GM19395 (cell line): Measurements from ENCODE around the gene POMP.
"Not testable (repeated sequence)": the region's sequence is repeated elsewhere in the genome, so short reads cannot be mapped to it uniquely, and the experiment has no call there.

Source experiments
- ATAC-seq: cut with Tn5 transposase; IDR thresholded peaks from one replicate; pipeline ENCODE4 v1.9.1; 2021; ENCODE audit warnings: mild to moderate bottlenecking, moderate library complexity; ENCODE audit not compliant: unreplicated experiment

Gene POMP

DNA sequence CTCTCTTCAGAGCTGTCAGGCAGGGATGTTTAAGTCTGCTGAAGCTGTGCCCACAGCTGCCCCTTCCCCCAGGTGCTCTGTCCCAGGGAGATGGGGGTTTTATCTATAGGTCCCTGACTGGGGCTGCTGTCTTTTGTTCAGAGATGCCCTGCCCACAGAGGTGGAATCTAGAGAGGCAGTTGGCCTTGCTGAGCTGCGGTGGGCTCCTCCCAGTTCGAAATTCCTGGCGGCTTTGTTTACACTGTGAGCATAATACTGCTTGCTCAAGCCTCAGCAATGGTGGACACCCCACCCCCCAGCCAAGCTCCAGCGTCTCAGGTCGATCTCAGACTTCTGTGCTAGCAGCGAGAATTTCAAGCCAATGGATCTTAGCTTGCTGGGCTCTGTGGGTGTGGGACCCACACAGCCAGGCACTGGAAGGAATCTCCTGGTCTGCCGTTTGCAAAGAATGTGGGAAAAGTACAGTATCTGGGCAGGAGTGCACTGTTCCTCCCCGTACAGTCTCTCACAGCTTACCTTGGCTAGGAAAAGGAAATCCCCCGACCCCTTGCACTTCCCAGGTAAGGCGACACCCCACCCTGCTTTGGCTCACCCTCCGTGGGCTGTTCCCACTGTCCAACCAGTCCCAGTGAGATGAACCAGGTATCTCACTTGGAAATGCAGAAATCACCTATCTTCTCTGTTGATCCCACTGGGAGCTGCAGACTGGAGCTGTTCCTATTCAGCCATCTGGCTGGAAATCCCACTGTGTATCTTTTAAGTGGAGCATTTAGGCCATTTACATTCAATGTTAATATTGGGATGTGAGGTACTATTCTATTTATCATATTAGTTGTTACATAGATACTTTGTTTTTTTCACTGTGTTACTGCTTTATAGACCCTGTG, 34.9 kb downstream of the POMP start:
- not testable (repeated sequence) for ATAC-seq

DNA sequence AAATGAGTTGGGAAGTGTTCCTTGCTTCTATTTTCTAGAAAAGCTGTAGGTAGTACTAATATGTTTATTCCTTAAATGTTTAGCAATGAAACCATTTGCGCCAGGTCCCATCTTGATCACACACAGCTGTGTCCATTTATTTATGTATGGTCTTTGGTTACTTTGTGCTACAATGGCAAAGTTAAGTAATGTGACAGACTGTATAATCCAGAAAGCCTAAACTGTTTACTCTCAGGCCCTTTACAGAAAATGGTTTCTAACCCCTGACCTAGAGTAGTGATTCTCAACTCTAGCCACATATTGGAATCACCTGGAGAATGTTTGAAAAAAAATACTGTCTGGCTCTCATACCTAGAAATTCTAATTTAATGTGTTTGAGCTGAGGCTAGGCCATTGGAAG, 38.5 kb downstream of the POMP start:
- no peak for ATAC-seq

- ATAC-seq, result no peak
Measured at GRCh38 chr13:28699246-28699645, 40.3 kb downstream of the POMP start.

GRCh38 chr13:28704282-28704681, 45.4 kb downstream of the POMP start:
- ATAC-seq, result no peak

DNA sequence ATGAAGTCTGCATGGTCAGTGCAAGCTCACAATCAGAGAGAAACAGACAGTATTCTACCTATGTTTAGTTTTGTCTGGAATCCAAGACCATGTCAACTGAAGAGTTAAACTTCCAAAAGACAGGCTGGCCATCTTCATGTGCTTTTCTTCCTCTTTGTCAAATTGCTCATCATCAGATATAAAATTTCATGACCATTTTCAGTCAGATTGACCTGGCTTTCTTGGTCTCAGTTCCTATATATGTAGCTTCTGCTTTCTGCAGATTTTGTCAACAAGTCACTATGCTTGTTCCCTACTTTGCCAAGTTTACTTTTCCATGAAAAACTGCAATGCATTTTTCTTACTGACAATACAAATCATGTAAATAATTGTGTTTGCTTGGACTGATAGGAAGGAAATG, 46.0 kb downstream of the POMP start:
- ATAC-seq, result no peak

DNA sequence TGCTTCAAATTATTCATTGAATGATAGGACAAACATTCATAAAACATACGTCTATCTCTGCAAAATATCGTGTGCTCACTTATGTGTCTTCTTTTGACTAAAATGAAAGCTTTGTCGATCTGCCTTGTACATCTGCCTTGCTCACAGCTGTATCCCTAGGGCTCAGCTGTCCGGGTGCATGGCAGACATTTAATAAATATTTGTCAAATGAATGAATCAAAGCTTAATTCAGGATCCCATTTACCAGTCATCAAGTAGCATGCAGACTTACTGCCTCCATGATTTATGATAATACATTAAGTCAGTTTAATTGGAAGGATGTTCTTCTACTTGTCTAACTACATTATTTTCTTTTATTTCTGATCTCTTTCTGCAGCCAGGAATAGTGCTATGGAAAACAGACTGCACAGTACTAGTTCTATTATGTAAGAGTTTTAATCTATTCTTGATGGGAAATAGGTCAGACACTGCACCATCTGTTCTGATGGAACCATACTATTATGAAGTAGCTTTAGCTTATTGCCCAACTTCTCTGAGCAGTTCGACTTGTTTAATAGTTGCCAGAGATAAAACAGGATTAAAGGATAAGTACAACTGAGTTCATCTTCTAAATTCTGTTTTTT, 46.6 kb downstream of the POMP start:
- no peak for ATAC-seq

GRCh38 chr13:28707629-28708427, 48.9 kb downstream of the POMP start:
- peak; percentile 98 for ATAC-seq

GRCh38 chr13:28710161-28710560, 51.2 kb downstream of the POMP start:
- ATAC-seq, result no peak

DNA sequence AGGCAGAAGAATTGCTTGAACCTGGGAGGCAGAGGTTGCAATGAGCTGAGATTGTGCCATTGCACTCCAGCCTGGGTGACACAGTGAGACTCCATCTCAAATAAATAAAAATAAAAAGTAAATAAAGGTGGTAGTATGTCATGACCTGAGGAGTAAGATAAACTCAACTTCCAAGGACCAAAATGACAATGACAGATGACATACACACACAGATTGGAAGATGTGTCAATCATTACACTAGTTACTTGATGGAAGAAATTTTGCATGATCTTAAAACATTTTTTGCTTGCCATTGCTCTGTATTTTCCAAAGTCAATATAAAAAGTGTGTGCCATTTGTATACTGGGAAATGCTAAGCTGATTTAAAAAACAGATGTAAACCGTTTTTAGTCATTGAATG, 55.7 kb downstream of the POMP start:
- no peak for ATAC-seq

DNA sequence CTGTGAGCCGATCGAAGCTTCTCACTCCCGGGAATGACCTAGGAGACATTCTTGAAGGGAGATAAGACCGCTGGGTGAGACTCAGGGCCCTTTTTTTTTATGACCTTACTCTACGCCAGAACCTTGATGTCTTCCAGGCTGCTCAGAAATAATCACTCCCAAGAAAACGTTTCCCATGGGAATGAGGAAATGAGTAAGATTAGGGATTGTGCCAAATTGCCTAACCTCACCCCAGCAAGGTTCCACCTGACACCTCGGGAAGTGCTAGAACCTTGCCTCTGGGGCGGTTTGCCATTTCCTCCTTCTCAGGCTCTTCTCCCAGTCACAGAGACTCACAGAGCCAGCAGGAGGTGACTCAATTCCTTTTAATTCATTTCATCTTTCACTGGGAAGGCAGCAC, 57.6 kb downstream of the POMP start:
- no peak for ATAC-seq

DNA sequence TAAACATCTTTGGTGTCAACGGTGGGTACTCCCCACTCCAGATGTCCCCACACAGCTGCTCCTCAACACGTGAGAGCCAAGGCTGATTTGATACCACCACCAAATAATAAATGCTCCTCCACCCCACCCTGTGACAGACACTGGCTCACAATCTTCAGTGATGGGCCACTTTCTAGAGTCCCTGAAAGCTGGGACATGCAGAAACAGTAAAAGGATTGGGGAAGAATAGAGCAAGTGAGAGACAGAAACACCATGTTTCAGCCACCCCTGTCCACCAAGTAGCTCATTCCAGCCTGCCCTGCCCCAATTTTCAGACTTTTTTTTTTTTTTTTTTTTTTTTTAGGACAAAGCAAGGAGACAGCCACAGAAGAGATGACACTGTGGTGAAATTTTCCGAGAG, 58.2 kb downstream of the POMP start:
- no peak for ATAC-seq

DNA sequence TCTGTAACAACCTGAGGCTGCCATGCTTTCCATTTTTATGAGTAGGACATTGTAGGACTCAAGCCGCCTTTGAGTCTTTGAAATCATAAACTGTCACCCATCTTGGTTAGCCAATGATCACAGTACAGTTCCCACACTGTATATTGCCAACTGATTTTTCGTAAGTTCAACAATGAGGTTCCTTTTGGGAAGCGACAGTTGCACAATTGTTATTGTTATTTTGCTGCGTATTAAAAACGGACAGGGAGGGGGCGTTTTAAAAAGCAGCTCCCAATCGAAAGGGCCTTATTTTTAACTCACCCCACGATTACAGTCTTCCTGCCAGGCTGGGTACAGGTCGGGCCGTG, 59.2 kb downstream of the POMP start:
- ATAC-seq, result no peak

- peak; percentile 98 for ATAC-seq
Measured at GRCh38 chr13:28718543-28719226, 59.8 kb downstream of the POMP start, which contains the start of gene SLC46A3. TSS of gene SLC46A3 (minus strand) at chr13:28718970. CDS start at chr13:28717998, 972 bp downstream.

DNA sequence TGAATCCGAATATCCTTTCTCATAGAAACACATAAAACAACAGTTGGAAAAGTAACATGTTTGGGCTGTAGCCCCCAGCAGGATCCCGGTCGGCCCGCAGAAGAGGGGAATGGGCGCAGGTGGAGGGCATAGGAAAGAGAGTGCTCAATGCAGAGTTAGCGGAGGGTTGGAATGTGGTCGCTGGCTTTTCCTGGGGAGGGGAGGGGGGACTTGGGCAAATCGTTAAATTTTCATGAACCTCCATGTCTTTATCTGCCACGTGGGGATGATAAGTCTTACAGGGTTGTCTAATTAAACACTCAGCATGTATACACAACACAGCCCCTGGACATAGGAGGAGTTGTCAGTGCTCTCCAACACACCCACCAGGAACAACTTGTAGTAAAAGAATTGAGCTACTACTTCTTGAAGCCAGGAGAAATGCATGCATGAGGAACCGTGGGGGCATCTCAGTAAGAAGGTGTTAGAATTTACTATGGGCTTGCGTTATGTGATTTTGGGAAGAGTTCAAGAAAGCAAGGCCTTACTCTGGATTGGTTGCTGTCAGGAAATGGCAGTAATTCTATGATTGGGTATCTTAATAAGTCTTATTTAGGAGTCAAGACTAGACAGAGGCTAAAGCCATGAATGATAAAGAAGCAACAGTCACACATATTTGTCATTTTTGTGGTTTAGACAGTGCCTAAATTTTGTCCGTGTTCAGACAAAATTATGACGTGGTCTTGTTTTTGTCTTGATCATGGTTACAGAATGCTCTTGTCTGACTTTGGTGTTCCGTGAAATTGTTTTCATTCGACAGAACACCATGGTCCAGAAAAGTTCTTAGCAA, 60.5 kb downstream of the POMP start:
- ATAC-seq, result no peak

- ATAC-seq, result no peak
Measured at GRCh38 chr13:28723806-28724205, 64.9 kb downstream of the POMP start.

- no peak for ATAC-seq
Measured at GRCh38 chr13:28725046-28725610, 66.2 kb downstream of the POMP start.
